Left hindlimb (tissue), 1 donor: ENCODE data around the gene FAM174A.

Source experiments
- DNase-seq: peaks from one replicate; pipeline ENCODE4 v3.0.0-alpha.2; 2018

FAM174A gene

GRCh38 chr5:100535060-100536005 is at the start of gene FAM174A:
Gene FAM174A (plus strand): TSS chr5:100535374. CDS start chr5:100535531, 157 bp downstream.
- peak; percentile 96 for DNase-seq

DNA sequence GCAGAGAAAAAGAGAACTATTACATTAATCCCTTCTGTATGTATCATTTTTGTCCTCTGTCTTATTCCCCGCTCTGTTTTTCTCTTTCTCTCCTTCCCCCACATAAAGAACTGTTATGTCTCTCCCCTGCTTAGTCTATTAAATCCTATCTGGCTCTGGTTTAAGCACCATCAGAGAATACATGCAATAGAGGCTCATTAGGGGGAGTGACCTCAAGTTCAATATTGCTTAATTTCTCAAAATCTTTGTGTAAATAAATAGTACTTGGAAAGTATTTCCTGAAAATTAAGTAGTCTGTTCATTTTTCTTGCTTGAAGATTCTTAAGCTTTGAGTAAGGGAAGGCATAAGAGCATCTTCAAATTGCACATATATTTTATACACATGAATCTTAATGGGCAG is 41.2 kb upstream of the FAM174A start:
- no peak for DNase-seq

DNA sequence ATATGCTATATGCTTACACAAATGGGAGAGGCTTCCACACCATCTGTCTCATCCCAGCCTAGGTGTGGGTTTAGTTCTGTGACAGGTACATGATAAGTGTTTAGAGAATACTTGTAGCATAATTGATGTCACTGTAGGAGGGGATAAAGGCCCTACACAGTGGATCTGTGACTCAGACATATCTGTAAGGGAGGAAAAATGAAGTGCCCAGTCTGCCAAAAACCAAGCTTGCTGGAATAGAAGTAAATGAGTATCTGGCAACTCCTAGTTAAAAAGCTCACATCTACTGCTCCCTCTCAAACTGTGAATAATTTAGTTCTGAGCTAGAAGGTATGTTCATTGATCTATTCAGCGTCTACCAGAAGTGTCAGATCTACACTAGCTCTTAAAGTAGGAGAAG is 38.9 kb upstream of the FAM174A start:
- no peak for DNase-seq

DNA sequence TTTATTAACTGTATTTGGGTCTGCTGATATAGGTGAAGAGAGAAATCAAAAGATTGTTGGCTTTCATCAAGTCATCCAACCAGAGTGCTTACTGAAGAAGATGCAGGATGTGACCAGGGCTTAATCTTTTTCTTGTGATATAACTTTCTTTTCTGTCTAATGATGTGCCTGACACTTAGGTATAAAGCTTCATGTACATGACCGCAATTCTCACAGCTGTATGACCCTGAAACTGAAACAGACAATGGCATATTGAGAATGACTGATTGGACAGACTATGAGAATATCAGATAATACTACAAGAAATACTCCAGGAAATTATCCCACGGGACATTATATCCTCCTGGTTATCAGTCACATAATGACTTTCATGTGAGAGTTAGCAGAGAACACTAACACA is 32.5 kb upstream of the FAM174A start:
- DNase-seq: no peak

- DNase-seq: no peak
Observed at GRCh38 chr5:100505984-100506670, 29.0 kb upstream of the FAM174A start.

GRCh38 chr5:100516285-100516684 is 18.9 kb upstream of the FAM174A start:
- DNase-seq: no peak

DNA sequence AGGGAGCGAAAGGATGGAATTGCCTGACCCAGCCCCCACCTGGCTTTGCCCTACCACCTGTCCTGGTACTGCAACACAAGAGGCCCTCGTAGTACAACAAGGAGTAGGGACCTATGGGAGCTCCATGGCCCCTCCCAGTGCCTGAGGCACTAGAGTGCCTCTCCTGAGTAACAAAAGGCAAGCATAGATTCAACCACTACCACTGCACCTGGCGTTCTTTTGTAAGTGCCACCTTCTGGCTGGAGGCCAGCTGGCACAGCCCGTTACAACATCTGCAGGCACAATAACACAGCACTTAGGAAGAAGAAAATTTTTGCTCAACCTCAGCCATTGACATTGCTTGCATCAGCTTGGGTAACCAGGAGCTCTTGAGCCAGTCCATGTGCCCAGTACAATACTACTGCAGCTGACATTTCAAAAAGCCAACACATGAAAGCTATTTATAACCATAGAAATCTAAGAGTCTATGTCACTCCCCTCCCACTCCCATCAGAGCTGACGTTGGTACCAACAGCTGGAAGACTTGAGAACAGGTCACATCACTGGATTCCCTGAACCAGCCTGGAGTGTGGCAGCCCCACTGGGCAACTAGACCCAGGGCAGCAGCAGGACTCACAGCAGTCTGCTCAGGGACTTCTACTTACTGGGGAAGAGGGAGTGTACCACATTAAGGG is 17.7 kb upstream of the FAM174A start:
- no peak for DNase-seq

GRCh38 chr5:100518377-100518776 is 16.8 kb upstream of the FAM174A start:
- DNase-seq: no peak

- no peak for DNase-seq
Observed at GRCh38 chr5:100519075-100519474, 16.1 kb upstream of the FAM174A start.

- no peak for DNase-seq
Observed at GRCh38 chr5:100520348-100520747, 14.8 kb upstream of the FAM174A start.

- no peak for DNase-seq
Observed at GRCh38 chr5:100537946-100538345, 2.8 kb downstream of the FAM174A start.

DNA sequence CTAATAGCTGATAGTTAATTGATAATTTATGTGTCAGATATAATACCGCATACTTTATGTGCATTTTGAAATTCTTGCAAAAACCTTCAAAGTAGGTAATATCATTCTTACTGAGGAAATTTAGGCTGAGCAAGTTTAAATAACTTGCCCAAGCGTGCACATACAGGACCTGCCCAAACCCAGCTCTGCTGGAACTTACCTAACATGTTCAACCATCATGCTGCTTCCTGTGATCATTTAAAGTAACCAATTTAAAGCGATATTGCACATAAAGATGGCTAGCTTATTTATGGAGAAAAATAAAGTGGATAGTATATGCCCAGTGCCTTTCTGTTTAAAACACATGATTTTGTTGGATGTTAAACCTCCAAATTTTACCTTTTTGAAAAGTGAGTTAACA is 4.3 kb downstream of the FAM174A start:
- no peak for DNase-seq

- no peak for DNase-seq
Observed at GRCh38 chr5:100542086-100542485, 6.9 kb downstream of the FAM174A start.

GRCh38 chr5:100546001-100546400 is 10.8 kb downstream of the FAM174A start:
- DNase-seq: no peak

DNA sequence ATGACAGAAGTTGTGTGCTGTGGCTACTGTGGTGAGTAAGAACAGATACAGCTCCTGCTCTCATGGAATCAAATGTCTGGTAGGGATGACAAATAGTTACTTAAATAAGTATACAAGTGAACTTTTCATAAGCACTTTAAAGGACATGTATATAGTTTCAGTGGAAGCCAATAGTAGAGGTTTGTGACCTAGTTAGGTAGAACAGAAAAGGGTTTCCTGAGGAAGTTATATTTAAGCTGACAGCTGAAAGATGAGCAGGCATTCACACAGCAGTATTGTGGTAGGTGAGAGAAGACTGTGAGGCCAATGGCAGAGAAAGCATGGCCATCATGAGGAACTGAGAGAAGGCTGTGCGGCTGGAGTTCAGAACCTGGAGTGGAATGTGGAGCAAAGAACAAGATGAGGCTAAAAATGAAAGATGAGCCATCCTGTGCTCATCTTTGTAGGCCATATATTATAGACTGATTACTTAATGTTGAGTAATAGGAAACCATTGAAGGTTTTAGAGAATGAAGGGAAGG is 15.4 kb downstream of the FAM174A start:
- no peak for DNase-seq

DNA sequence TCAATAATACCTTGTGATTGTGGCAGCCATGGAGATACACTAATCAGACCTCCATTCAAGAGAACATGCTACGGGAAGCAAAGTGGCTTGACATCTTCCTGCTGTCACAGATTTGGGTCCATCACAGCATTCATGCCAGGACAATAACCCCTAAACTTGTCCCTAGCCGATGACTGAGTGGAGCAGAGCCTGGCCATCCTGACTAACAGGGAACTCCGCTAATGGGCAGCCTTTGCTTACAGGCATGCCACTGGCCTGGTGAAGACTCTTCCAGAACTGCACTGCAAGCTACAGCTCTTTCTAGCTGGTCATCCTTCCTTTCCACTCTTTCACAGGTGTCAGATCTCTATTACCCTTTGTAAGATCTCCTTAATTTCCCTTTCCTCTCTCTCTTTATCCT is 16.0 kb downstream of the FAM174A start:
- DNase-seq: no peak

DNA sequence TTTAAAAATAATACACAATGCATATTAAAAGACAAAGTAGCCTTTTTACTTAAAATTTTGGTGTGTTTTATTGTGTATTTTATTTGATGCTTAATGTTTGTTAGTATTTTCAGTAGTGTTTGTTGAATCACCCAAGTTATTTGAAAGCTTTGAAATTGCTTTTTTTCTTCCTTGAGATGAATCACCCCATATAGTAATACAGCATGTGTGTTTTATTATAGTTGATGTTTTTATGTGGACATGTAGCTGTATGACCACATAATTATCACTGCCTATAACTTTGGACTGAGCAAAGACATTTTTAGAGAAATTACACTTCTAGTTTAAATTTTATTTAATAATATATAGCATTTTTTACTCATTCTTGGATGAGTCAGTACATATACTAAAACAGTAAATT is 18.0 kb downstream of the FAM174A start:
- no peak for DNase-seq

DNA sequence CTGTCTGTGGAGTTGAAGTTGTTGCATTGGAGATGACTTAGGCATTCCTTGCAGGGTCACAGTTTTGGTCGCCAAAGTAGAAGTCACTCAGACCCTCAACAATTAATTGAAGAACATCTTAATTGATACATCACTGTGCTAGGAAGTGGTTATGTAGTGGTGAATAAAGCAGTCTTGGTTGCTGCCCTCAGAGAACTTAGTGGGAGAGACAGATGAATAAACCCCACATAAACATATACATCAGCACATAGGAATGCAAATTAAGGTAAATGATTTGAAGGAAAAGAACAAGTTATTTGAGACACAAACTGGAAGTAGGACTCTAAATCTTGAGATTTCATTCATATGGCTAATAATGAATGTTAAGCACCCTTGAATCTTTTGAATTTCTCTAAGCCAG is 25.7 kb downstream of the FAM174A start:
- DNase-seq: no peak

GRCh38 chr5:100562821-100563220 is 27.6 kb downstream of the FAM174A start:
- no peak for DNase-seq

GRCh38 chr5:100566382-100567141 is 31.4 kb downstream of the FAM174A start:
- DNase-seq: no peak

GRCh38 chr5:100574716-100575115 is 39.5 kb downstream of the FAM174A start:
- no peak for DNase-seq

DNA sequence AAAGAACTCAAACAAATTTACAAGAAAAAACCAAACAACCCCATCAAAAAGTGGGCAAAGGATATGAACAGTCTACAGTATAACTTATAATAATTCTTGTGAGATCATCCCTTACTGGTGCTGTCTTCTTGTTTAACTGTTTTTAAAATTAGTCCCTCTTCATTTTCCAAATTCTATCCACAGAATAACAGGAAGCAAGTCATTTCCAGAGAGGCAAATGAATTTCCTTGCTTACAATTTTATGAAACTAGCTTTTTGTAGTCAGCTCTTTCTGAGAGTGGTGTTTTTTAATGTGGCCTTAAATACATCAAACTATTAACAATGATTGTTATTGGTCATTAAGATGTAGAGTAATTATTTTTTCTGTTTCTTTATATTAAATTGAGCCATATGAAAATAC is 40.6 kb downstream of the FAM174A start:
- no peak for DNase-seq
